Measurements from ENCODE around the gene TGFBI.

TGFBI gene

GRCh38 chr5:136057401-136058038, 28.7 kb downstream of the TGFBI start:
- H3K14ac ChIP-seq (ENCODE audit: low read length) = no peak overlapping the region
- H3K4ac ChIP-seq (ENCODE audit: low read length) = no peak overlapping the region
- H2BK5ac ChIP-seq (ENCODE audit: low read length) = no peak overlapping the region
- no peaks in the 10 kb centered on the region for H3K9me3 ChIP-seq (replicated peaks in 1 of 2; ENCODE audit: control insufficient read depth in 2 of 2, insufficient read depth in 1 of 2, low read depth in 1 of 2, low read length in 2 of 2)
- no CpG with 5 or more reads among the region's 5 CpGs for WGBS, 2 donors (ENCODE audit: extremely low coverage in 2 of 2, insufficient read length in 2 of 2, insufficient replicate concordance in 1 of 2)
- no peaks in the 10 kb centered on the region for H3K79me1 ChIP-seq (ENCODE audit: low read depth, low read length)
- H4K8ac ChIP-seq (ENCODE audit: low read depth, low read length) = no peak overlapping the region
- H2BK120ac ChIP-seq (ENCODE audit: low read depth, low read length) = no peak overlapping the region
- no peak overlapping the region for H3K18ac ChIP-seq (ENCODE audit: low read length)
- no peak overlapping the region for H2AK5ac ChIP-seq (ENCODE audit: low read depth, low read length)
- H2BK15ac ChIP-seq (ENCODE audit: low read length) = no peak overlapping the region
- H3K36me3 ChIP-seq (replicated peaks in 1 of 2; ENCODE audit: control insufficient read depth in 2 of 2, insufficient read depth in 2 of 2, low read length in 2 of 2) = no peaks in the 10 kb centered on the region
- H4K91ac ChIP-seq (ENCODE audit: low read depth, low read length, poor library complexity) = no peak overlapping the region
- no peak overlapping the region for H3K23ac ChIP-seq (ENCODE audit: low read depth, low read length, poor library complexity)
- no peak overlapping the region for H2BK12ac ChIP-seq (ENCODE audit: low read length)
- no peak overlapping the region for H3K27ac ChIP-seq (replicated peaks; ENCODE audit: low read length)
- no peak for DNase-seq (ENCODE audit: low spot score)
- no peak overlapping the region for H3K4me3 ChIP-seq (ENCODE audit: low read length in 2 of 2)
- no peak overlapping the region for H3K4me2 ChIP-seq (ENCODE audit: insufficient read depth, low read length, poor library complexity, severe bottlenecking)
- H2AFZ ChIP-seq (ENCODE audit: low read length) = no peak overlapping the region
- H3K9ac ChIP-seq (ENCODE audit: low read depth, low read length, poor library complexity) = no peak overlapping the region
- H3K27me3 ChIP-seq (ENCODE audit: control insufficient read depth in 3 of 3, insufficient read depth in 3 of 3, low read depth in 1 of 3, low read length in 3 of 3) = peaks cover 0 to 22% (median 0%) of the 10 kb centered on the region in 3 experiments
- peaks cover 0 to 10% of the 10 kb centered on the region in 2 donors for H3K4me1 ChIP-seq (ENCODE audit: control insufficient read depth in 2 of 2, insufficient read depth in 1 of 2, low read depth in 1 of 2, low read length in 2 of 2)

GRCh38 chr5:136058039-136058971, 29.5 kb downstream of the TGFBI start:
- no peak overlapping the region for H2BK120ac ChIP-seq (ENCODE audit: low read depth, low read length)
- no peak for DNase-seq (ENCODE audit: low spot score)
- H2BK12ac ChIP-seq (ENCODE audit: low read length) = no peak overlapping the region
- no peak overlapping the region for H3K4me3 ChIP-seq (ENCODE audit: low read length in 2 of 2)
- no peak overlapping the region for H2AK5ac ChIP-seq (ENCODE audit: low read depth, low read length)
- no peaks in the 10 kb centered on the region for H3K79me1 ChIP-seq (ENCODE audit: low read depth, low read length)
- no peak overlapping the region for H3K4me2 ChIP-seq (ENCODE audit: insufficient read depth, low read length, poor library complexity, severe bottlenecking)
- no peak overlapping the region for H3K27ac ChIP-seq (replicated peaks; ENCODE audit: low read length)
- H3K36me3 ChIP-seq (replicated peaks in 1 of 2; ENCODE audit: control insufficient read depth in 2 of 2, insufficient read depth in 2 of 2, low read length in 2 of 2) = no peaks in the 10 kb centered on the region
- peaks cover 0 to 20% (median 0%) of the 10 kb centered on the region in 3 experiments for H3K27me3 ChIP-seq (ENCODE audit: control insufficient read depth in 3 of 3, insufficient read depth in 3 of 3, low read depth in 1 of 3, low read length in 3 of 3)
- no peak overlapping the region for H3K14ac ChIP-seq (ENCODE audit: low read length)
- no peak overlapping the region for H2BK15ac ChIP-seq (ENCODE audit: low read length)
- H4K8ac ChIP-seq (ENCODE audit: low read depth, low read length) = no peak overlapping the region
- no peak overlapping the region for H3K4ac ChIP-seq (ENCODE audit: low read length)
- no peak overlapping the region for H2BK5ac ChIP-seq (ENCODE audit: low read length)
- H3K9ac ChIP-seq (ENCODE audit: low read depth, low read length, poor library complexity) = no peak overlapping the region
- no peak overlapping the region for H3K23ac ChIP-seq (ENCODE audit: low read depth, low read length, poor library complexity)
- peaks cover 0 to 10% of the 10 kb centered on the region in 2 donors for H3K4me1 ChIP-seq (ENCODE audit: control insufficient read depth in 2 of 2, insufficient read depth in 1 of 2, low read depth in 1 of 2, low read length in 2 of 2)
- no peaks in the 10 kb centered on the region for H3K9me3 ChIP-seq (replicated peaks in 1 of 2; ENCODE audit: control insufficient read depth in 2 of 2, insufficient read depth in 1 of 2, low read depth in 1 of 2, low read length in 2 of 2)
- no peak overlapping the region for H3K18ac ChIP-seq (ENCODE audit: low read length)
- H4K91ac ChIP-seq (ENCODE audit: low read depth, low read length, poor library complexity) = no peak overlapping the region
- H2AFZ ChIP-seq (ENCODE audit: low read length) = no peak overlapping the region
- WGBS, 2 donors (ENCODE audit: extremely low coverage in 2 of 2, insufficient read length in 2 of 2, insufficient replicate concordance in 1 of 2) = no CpG with 5 or more reads among the region's 10 CpGs

- no peak for DNase-seq (ENCODE audit: low spot score)
- no peak overlapping the region for H3K4me2 ChIP-seq (ENCODE audit: insufficient read depth, low read length, poor library complexity, severe bottlenecking)
- H2AFZ ChIP-seq (ENCODE audit: low read length) = no peak overlapping the region
- no peaks in the 10 kb centered on the region for H3K79me1 ChIP-seq (ENCODE audit: low read depth, low read length)
- no peak overlapping the region for H2BK15ac ChIP-seq (ENCODE audit: low read length)
- no peak overlapping the region for H2BK5ac ChIP-seq (ENCODE audit: low read length)
- no peak overlapping the region for H3K27ac ChIP-seq (replicated peaks; ENCODE audit: low read length)
- no peak overlapping the region for H2BK12ac ChIP-seq (ENCODE audit: low read length)
- WGBS, 2 donors (ENCODE audit: extremely low coverage in 2 of 2, insufficient read length in 2 of 2, insufficient replicate concordance in 1 of 2) = no CpG with 5 or more reads among the region's 6 CpGs
- peaks cover 0 to 16% (median 0%) of the 10 kb centered on the region in 3 experiments for H3K27me3 ChIP-seq (ENCODE audit: control insufficient read depth in 3 of 3, insufficient read depth in 3 of 3, low read depth in 1 of 3, low read length in 3 of 3)
- H3K36me3 ChIP-seq (replicated peaks in 1 of 2; ENCODE audit: control insufficient read depth in 2 of 2, insufficient read depth in 2 of 2, low read length in 2 of 2) = no peaks in the 10 kb centered on the region
- H2AK5ac ChIP-seq (ENCODE audit: low read depth, low read length) = no peak overlapping the region
- H3K23ac ChIP-seq (ENCODE audit: low read depth, low read length, poor library complexity) = no peak overlapping the region
- no peak overlapping the region for H2BK120ac ChIP-seq (ENCODE audit: low read depth, low read length)
- H3K4ac ChIP-seq (ENCODE audit: low read length) = no peak overlapping the region
- no peak overlapping the region for H3K18ac ChIP-seq (ENCODE audit: low read length)
- H3K14ac ChIP-seq (ENCODE audit: low read length) = no peak overlapping the region
- H3K4me3 ChIP-seq (ENCODE audit: low read length in 2 of 2) = no peak overlapping the region
- no peak overlapping the region for H3K9ac ChIP-seq (ENCODE audit: low read depth, low read length, poor library complexity)
- no peak overlapping the region for H4K91ac ChIP-seq (ENCODE audit: low read depth, low read length, poor library complexity)
- H4K8ac ChIP-seq (ENCODE audit: low read depth, low read length) = no peak overlapping the region
- H3K4me1 ChIP-seq (ENCODE audit: control insufficient read depth in 2 of 2, insufficient read depth in 1 of 2, low read depth in 1 of 2, low read length in 2 of 2) = peaks cover 0 to 10% of the 10 kb centered on the region in 2 donors
- no peaks in the 10 kb centered on the region for H3K9me3 ChIP-seq (replicated peaks in 1 of 2; ENCODE audit: control insufficient read depth in 2 of 2, insufficient read depth in 1 of 2, low read depth in 1 of 2, low read length in 2 of 2)
Observed at GRCh38 chr5:136058972-136059354, 30.2 kb downstream of the TGFBI start.

- Histone ChIP-seq H3K27ac (replicated peaks; ENCODE audit: low read length) (no peak overlapping the region), H2AK5ac (ENCODE audit: low read depth, low read length) (no peak overlapping the region), H3K4me1 (ENCODE audit: control insufficient read depth in 2 of 2, insufficient read depth in 1 of 2, low read depth in 1 of 2, low read length in 2 of 2) (peaks cover 0 to 10% of the 10 kb centered on the region in 2 donors), H3K4ac (ENCODE audit: low read length) (no peak overlapping the region), H2BK5ac (ENCODE audit: low read length) (no peak overlapping the region), H3K18ac (ENCODE audit: low read length) (no peak overlapping the region), H3K9me3 (replicated peaks in 1 of 2; ENCODE audit: control insufficient read depth in 2 of 2, insufficient read depth in 1 of 2, low read depth in 1 of 2, low read length in 2 of 2) (no peaks in the 10 kb centered on the region), H4K91ac (ENCODE audit: low read depth, low read length, poor library complexity) (no peak overlapping the region), H3K23ac (ENCODE audit: low read depth, low read length, poor library complexity) (no peak overlapping the region), H3K4me3 (ENCODE audit: low read length in 2 of 2) (no peak overlapping the region), H3K9ac (ENCODE audit: low read depth, low read length, poor library complexity) (no peak overlapping the region), H2BK15ac (ENCODE audit: low read length) (no peak overlapping the region), H4K8ac (ENCODE audit: low read depth, low read length) (no peak overlapping the region), H3K79me1 (ENCODE audit: low read depth, low read length) (no peaks in the 10 kb centered on the region), H2BK12ac (ENCODE audit: low read length) (no peak overlapping the region), H2AFZ (ENCODE audit: low read length) (no peak overlapping the region), H2BK120ac (ENCODE audit: low read depth, low read length) (no peak overlapping the region), H3K4me2 (ENCODE audit: insufficient read depth, low read length, poor library complexity, severe bottlenecking) (no peak overlapping the region), H3K27me3 (ENCODE audit: control insufficient read depth in 3 of 3, insufficient read depth in 3 of 3, low read depth in 1 of 3, low read length in 3 of 3) (peaks cover 0 to under 1% (median 0%) of the 10 kb centered on the region in 3 experiments), H3K14ac (ENCODE audit: low read length) (no peak overlapping the region), H3K36me3 (replicated peaks in 1 of 2; ENCODE audit: control insufficient read depth in 2 of 2, insufficient read depth in 2 of 2, low read length in 2 of 2) (no peaks in the 10 kb centered on the region)
- no peak for DNase-seq (ENCODE audit: low spot score)
- WGBS, 2 donors (ENCODE audit: extremely low coverage in 2 of 2, insufficient read length in 2 of 2, insufficient replicate concordance in 1 of 2) = no CpG with 5 or more reads among the region's 7 CpGs
Observed at GRCh38 chr5:136060963-136061362, 32.2 kb downstream of the TGFBI start.
